Epithelial cell of proximal tubule (primary cell): Measurements from ENCODE around the gene NPAS3. TPM values are rescaled to one million over a fixed set of nuclear protein-coding genes. Genes with fewer than 3 reads are reported as not detected.

ENCODE experiments used
- DNase-seq: peaks from one replicate; pipeline ENCODE4 v3.0.0-alpha.2; 2011; ENCODE audit warnings: low read depth
- H3K4me3 ChIP-seq: 2 replicates; pipeline ENCODE4 v1.5.1; 2011; ENCODE audit warnings: low read depth, mild to moderate bottlenecking, low read length
- CTCF ChIP-seq: conservative IDR thresholded peaks from 2 replicates; pipeline ENCODE4 v1.5.1; 2012; ENCODE audit warnings: low read depth, mild to moderate bottlenecking, low read length
- total RNA-seq: library from RNA; depleted of rRNA; stranded (reverse); fragments of >200 nt; gene quantifications from 2 replicates; pipeline ENCODE4 v1.2.3, GENCODE V29; 2015

Gene NPAS3
- total RNA-seq, 1 donor from 2014 or later: 0.35 TPM

- TF ChIP-seq CTCF: no peak
- DNase-seq: no peak
- H3K4me3 ChIP-seq: no peak overlapping the region
Measured at GRCh38 chr14:33590891-33591630, 652.4 kb downstream of the NPAS3 start.

GRCh38 chr14:33592297-33592696, 653.6 kb downstream of the NPAS3 start:
- H3K4me3 ChIP-seq: no peak overlapping the region
- TF ChIP-seq CTCF: no peak
- no peak for DNase-seq

GRCh38 chr14:33596211-33597080, 657.8 kb downstream of the NPAS3 start:
- DNase-seq: no peak
- no peak overlapping the region for H3K4me3 ChIP-seq
- no peak for TF ChIP-seq CTCF

GRCh38 chr14:33598582-33598981, 659.9 kb downstream of the NPAS3 start:
- DNase-seq: no peak
- TF ChIP-seq CTCF: no peak

GRCh38 chr14:33602396-33602795, 663.7 kb downstream of the NPAS3 start:
- no peak overlapping the region for H3K4me3 ChIP-seq
- DNase-seq: no peak
- no peak for TF ChIP-seq CTCF

More at GRCh38 chr14:33598582-33598981, 659.9 kb downstream of the NPAS3 start:
- H3K4me3 ChIP-seq: no peak overlapping the region

- DNase-seq: no peak
- no peak overlapping the region for H3K4me3 ChIP-seq
- no peak for TF ChIP-seq CTCF
Measured at GRCh38 chr14:33606591-33606990, 667.9 kb downstream of the NPAS3 start.

GRCh38 chr14:33609582-33609981, 670.9 kb downstream of the NPAS3 start:
- no peak for TF ChIP-seq CTCF
- H3K4me3 ChIP-seq: no peak overlapping the region
- DNase-seq: no peak
